H1 (cell line): ENCODE results near the gene LAMP5. TPM values are rescaled to one million over a fixed set of nuclear protein-coding genes. Genes with fewer than 3 reads are reported as not detected.

Source experiments
- CTCF ChIA-PET: fragments of 300-600 bp; sonication (Branson Sonifier 250); formaldehyde crosslinking; loops from one replicate; lab custom pipeline; 2021; ENCODE audit not compliant: partially characterized antibody; lab: Charles Lee
- POLR2A ChIA-PET: fragments of 300-600 bp; sonication (Branson Sonifier 250); formaldehyde crosslinking; loops from one replicate; lab custom pipeline; 2021; ENCODE audit warnings: inconsistent platforms; ENCODE audit not compliant: partially characterized antibody; lab: Charles Lee
- DNase-seq, 2 experiments: peaks; one replicate each; pipeline versions ENCODE4 v3.0.0 to v3.0.0-alpha.2; 2010 to 2022; ENCODE audit warnings: low spot score in 2 of 2, low read depth in 1 of 2, mixed read lengths in 1 of 2
- FAIRE-seq: peaks from 2 replicates; lab custom pipeline; 2011; peaks lifted over from hg19 to GRCh38; lab: Jason Lieb, UNC
- H2AFZ ChIP-seq: 2 replicates; pipeline ENCODE4 v1.8.1; 2012; ENCODE audit warnings: low read length, inconsistent platforms
- H2AK5ac ChIP-seq: 2 replicates; pipeline ENCODE4 v1.6.1; 2013; ENCODE audit warnings: low read depth, low read length
- H2BK120ac ChIP-seq: replicated peaks from 2 replicates; pipeline ENCODE3; 2013; ENCODE audit warnings: low read depth, low read length, inconsistent platforms
- H2BK12ac ChIP-seq: 2 replicates; pipeline ENCODE4 v1.6.1; 2013; ENCODE audit warnings: low read depth, low read length
- H2BK15ac ChIP-seq: 2 replicates; pipeline ENCODE4 v1.6.1; 2013; ENCODE audit warnings: low read length
- H2BK20ac ChIP-seq: 2 replicates; pipeline ENCODE4 v1.6.1; 2013; ENCODE audit warnings: low read length
- H2BK5ac ChIP-seq: 2 replicates; pipeline ENCODE4 v1.6.1; 2013; ENCODE audit warnings: low read depth, low read length
- H3K14ac ChIP-seq: 2 replicates; pipeline ENCODE4 v1.6.1; 2013; ENCODE audit warnings: inconsistent platforms; ENCODE audit not compliant: insufficient read length
- H3K18ac ChIP-seq: 2 replicates; pipeline ENCODE4 v1.6.1; 2013; ENCODE audit warnings: low read length; ENCODE audit errors: extremely low read depth
- H3K23ac ChIP-seq: 2 replicates; pipeline ENCODE4 v1.6.1; 2013; ENCODE audit warnings: inconsistent platforms; ENCODE audit not compliant: insufficient read length
- H3K23me2 ChIP-seq: 2 replicates; pipeline ENCODE4 v1.6.1; 2013; ENCODE audit warnings: low read depth, low read length
- H3K27ac ChIP-seq: 2 replicates; pipeline ENCODE4 v1.6.1; 2011; ENCODE audit warnings: low read depth, low read length, inconsistent platforms
- H3K27me3 ChIP-seq, 4 experiments: replicated peaks in 1 of 4; 1 replicate in 1 of 4; 2 replicates in 3 of 4; pipeline versions ENCODE4 v1.6.1 to v1.8.1; 2011 to 2013; ENCODE audit warnings: low read length in 3 of 4, mild to moderate bottlenecking in 3 of 4, inconsistent platforms in 2 of 4, mixed read lengths in 2 of 4, moderate library complexity in 1 of 4; ENCODE audit not compliant: control insufficient read depth in 3 of 4, insufficient read depth in 3 of 4; ENCODE audit errors: extremely low read depth in 1 of 4
- H3K36me3 ChIP-seq, 4 experiments: 2 replicates each; pipeline versions ENCODE4 v1.6.1 to v1.8.1; 2011 to 2013; ENCODE audit warnings: mild to moderate bottlenecking in 4 of 4, low read length in 3 of 4, moderate library complexity in 2 of 4, control low read depth in 1 of 4, inconsistent platforms in 1 of 4; ENCODE audit not compliant: insufficient read depth in 4 of 4, control insufficient read depth in 2 of 4
- H3K4ac ChIP-seq: replicated peaks from 2 replicates; pipeline ENCODE3; 2013; ENCODE audit warnings: low read length, low read depth, mixed read lengths, inconsistent platforms; ENCODE audit not compliant: insufficient read length
- H3K4me1 ChIP-seq, 4 experiments: replicated peaks in 1 of 4; 1 replicate in 1 of 4; 2 replicates in 3 of 4; pipeline versions ENCODE4 v1.6.1 to v1.8.1; 2011 to 2013; ENCODE audit warnings: low read length in 3 of 4, inconsistent platforms in 2 of 4, mixed read lengths in 1 of 4; ENCODE audit not compliant: insufficient read depth in 4 of 4, control insufficient read depth in 3 of 4
- H3K4me2 ChIP-seq, 2 experiments: 2 replicates each; pipeline versions ENCODE4 v1.6.1 to v1.8.1; 2011 to 2013; ENCODE audit warnings: low read depth in 2 of 2, low read length in 2 of 2, control low read depth in 1 of 2, inconsistent platforms in 1 of 2, mild to moderate bottlenecking in 1 of 2; ENCODE audit not compliant: insufficient read depth in 1 of 2
- H3K4me3 ChIP-seq, 4 experiments: fragments of 200-600, 300-600 bp in 1 of 4; sonication (generic), shearing (Covaris generic), sonication (Bioruptor Twin) in 1 of 4; 2 replicates each; pipeline versions ENCODE4 v1.5.1 to v1.8.1; 2011 to 2016; ENCODE audit warnings: low read length in 4 of 4, low read depth in 3 of 4, control low read depth in 2 of 4, inconsistent platforms in 2 of 4, mild to moderate bottlenecking in 2 of 4, mixed read lengths in 1 of 4, moderate library complexity in 1 of 4; ENCODE audit not compliant: insufficient read depth in 2 of 4; ENCODE audit errors: extremely low read depth in 1 of 4
- H3K56ac ChIP-seq: replicated peaks from 2 replicates; pipeline ENCODE3; 2013; ENCODE audit warnings: low read depth, mild to moderate bottlenecking, mixed read lengths, low read length, inconsistent platforms; ENCODE audit not compliant: insufficient read length
- H3K79me1 ChIP-seq: 2 replicates; pipeline ENCODE4 v1.6.1; 2013; ENCODE audit warnings: low read depth, low read length, control low read depth
- H3K79me2 ChIP-seq, 2 experiments: 2 replicates each; pipeline versions ENCODE4 v1.6.1 to v1.8.1; 2012 to 2013; ENCODE audit warnings: low read length in 2 of 2, mild to moderate bottlenecking in 2 of 2, inconsistent platforms in 1 of 2; ENCODE audit not compliant: insufficient read depth in 2 of 2, control insufficient read depth in 1 of 2
- H3K9ac ChIP-seq, 4 experiments: replicated peaks in 1 of 4; 1 replicate in 1 of 4; 2 replicates in 3 of 4; pipeline versions ENCODE4 v1.6.1 to v1.8.1; 2011 to 2013; ENCODE audit warnings: low read depth in 3 of 4, low read length in 3 of 4, control low read depth in 2 of 4, mild to moderate bottlenecking in 2 of 4, moderate library complexity in 2 of 4, inconsistent platforms in 1 of 4; ENCODE audit errors: extremely low read depth in 1 of 4
- H3K9me3 ChIP-seq, 2 experiments: 2 replicates each; pipeline versions ENCODE4 v1.6.1 to v1.8.1; 2012 to 2013; ENCODE audit warnings: mild to moderate bottlenecking in 2 of 2, moderate library complexity in 2 of 2, control low read depth in 1 of 2, inconsistent platforms in 1 of 2, low read depth in 1 of 2, low read length in 1 of 2, mixed read lengths in 1 of 2; ENCODE audit not compliant: insufficient read depth in 2 of 2
- H4K20me1 ChIP-seq, 2 experiments: replicated peaks in 1 of 2; 2 replicates each; pipeline versions ENCODE3 to v1.8.1; 2011 to 2013; ENCODE audit warnings: inconsistent platforms in 2 of 2, low read length in 2 of 2, mild to moderate bottlenecking in 1 of 2; ENCODE audit not compliant: insufficient read depth in 2 of 2, control insufficient read depth in 1 of 2
- H4K5ac ChIP-seq: 2 replicates; pipeline ENCODE4 v1.6.1; 2013; ENCODE audit warnings: low read length, low read depth, mixed read lengths, inconsistent platforms; ENCODE audit not compliant: insufficient read length
- H4K8ac ChIP-seq: 2 replicates; pipeline ENCODE4 v1.8.0; 2013; ENCODE audit warnings: mild to moderate bottlenecking, moderate library complexity, low read length, inconsistent platforms; ENCODE audit not compliant: insufficient read depth; ENCODE audit errors: extremely low read depth
- H4K91ac ChIP-seq: replicated peaks from 2 replicates; pipeline ENCODE3; 2013; ENCODE audit warnings: low read length, mixed read lengths, inconsistent platforms; ENCODE audit not compliant: insufficient read length
- SAP30 ChIP-seq: fragments of 300-600 bp; sonication (generic); IDR thresholded peaks from 2 replicates; pipeline ENCODE4 v1.7.1; 2012; ENCODE audit warnings: low read length, moderate library complexity, mild to moderate bottlenecking, inconsistent platforms; ENCODE audit not compliant: insufficient read depth, insufficient replicate concordance
- TEAD4 ChIP-seq: IDR thresholded peaks from 2 replicates; pipeline ENCODE4 v1.6.1; 2012; ENCODE audit warnings: low read depth, low read length, inconsistent platforms, mixed read lengths
- WGBS, 2 experiments: shearing (Covaris generic) in 1 of 2; methylation state at CpG; one replicate each; pipeline versions ENCODE4 v1.1.6 to v1.1.7; 2013 to 2015; ENCODE audit warnings: low lambda C conversion rate in 2 of 2, mixed read lengths in 2 of 2, inconsistent platforms in 1 of 2, low coverage in 1 of 2, missing lambda C conversion rate in 1 of 2; ENCODE audit not compliant: insufficient replicate concordance in 2 of 2, insufficient coverage in 1 of 2, insufficient read length in 1 of 2; ENCODE audit errors: extremely low coverage in 1 of 2, missing lambda C conversion rate in 1 of 2; 5-methylcytosine and 5-hydroxymethylcytosine counted together
- polyA plus RNA-seq, 7 experiments: library from polyadenylated mRNA; depleted of rRNA in 3 of 7; stranded (reverse) in 5 of 7; unstranded in 2 of 7; fragments of >200 nt in 5 of 7; fragments of 200-250 nt in 2 of 7; gene quantifications; 1 replicate in 5 of 7; 2 replicates in 1 of 7; 4 replicates in 1 of 7; pipeline versions ENCODE4 v1.2.1 to v1.2.3, GENCODE V29; 2011 to 2013; ENCODE audit warnings: missing spikeins in 2 of 7, mixed read lengths in 2 of 7
- total RNA-seq: library from RNA; stranded (reverse); fragmentation: NEBNext Ultra II Directional; extraction: Animal tissue kit (Norgen Biotek cat#: 25700); gene quantifications from 2 replicates; pipeline ENCODE4 v1.2.1, GENCODE V29; 2021

LAMP5 gene
- total and polyA plus RNA-seq, 2 of the 8 experiments (the other 6 are each of a cell fraction or from before 2014, with no cell fraction given), result 0.22 to 1.9 TPM

- ChIA-PET CTCF (interaction anchor here (0.8 to 10.5 kb wide), 7 partner anchors 13 to 112 kb away, joined by 3 to 79 read pairs (median 4); no protein-coding TSS in a partner anchor), POLR2A (interaction anchor here (1.4 kb wide), 1 partner anchor 11 kb away, joined by 6 read pairs; no protein-coding TSS in a partner anchor)
Observed at GRCh38 chr20:9520086-9520485, 5.7 kb downstream of the LAMP5 start.

More at GRCh38 chr20:9520086-9520485, 5.7 kb downstream of the LAMP5 start:
- Histone ChIP-seq H2BK5ac (no peak overlapping the region), H3K9me3 (no peaks in the 10 kb centered on the region), H3K27ac (no peak overlapping the region), H2AK5ac (no peak overlapping the region), H4K20me1 (no peaks in the 10 kb centered on the region), H2BK12ac (no peak overlapping the region), H3K4ac (no peak overlapping the region), H4K91ac (no peak overlapping the region), H2BK20ac (no peak overlapping the region), H3K27me3 (peaks cover 34 to 58% (median 50%) of the 10 kb centered on the region in 4 experiments), H3K36me3 (no peaks in the 10 kb centered on the region), H3K18ac (no peak overlapping the region), H2BK15ac (no peak overlapping the region), H2BK120ac (no peak overlapping the region), H3K4me1 (peaks cover 4 to 36% (median 18%) of the 10 kb centered on the region in 4 experiments; a peak in 6 of 7 replicates), H2AFZ (no peak overlapping the region), H3K9ac (no peak overlapping the region), H3K14ac (no peak overlapping the region), H4K8ac (no peak overlapping the region), H4K5ac (no peak overlapping the region), H3K4me3 (no peak overlapping the region), H3K4me2 (no peak overlapping the region), H3K23ac (no peak overlapping the region), H3K79me2 (no peaks in the 10 kb centered on the region), H3K56ac (no peak overlapping the region), H3K79me1 (no peaks in the 10 kb centered on the region), H3K23me2 (peaks cover 8% of the 10 kb centered on the region; the same call in 1 of the 2 replicates)
- WGBS, 2 experiments, result 44% methylated on average over 4 of the region's 4 CpGs; no CpG with 5 or more reads in 1 of the 2 experiments
- FAIRE-seq (no peak), DNase-seq (no peak)
- no peak for TF ChIP-seq SAP30
- TF ChIP-seq TEAD4, result 0 out of 2 replicates have a peak, but pooled peaks have one; percentile 31
